Tibial artery (tissue), 4 donors: ENCODE measurements around the gene KLHL25.

Source experiments
- DNase-seq, 2 donors: peaks; one replicate each; pipeline ENCODE4 v3.0.0-alpha.2; 2019
- H3K27ac ChIP-seq, 2 donors: fragments of 200-600 bp; sonication (generic) in 1 of 2; 1 replicate in 1 of 2; 2 replicates in 1 of 2; pipeline ENCODE4 v1.5.1; 2018 to 2019; ENCODE audit warnings: mild to moderate bottlenecking in 1 of 2
- H3K27me3 ChIP-seq, 2 donors: fragments of 200-600 bp; sonication (generic) in 1 of 2; one replicate each; pipeline versions ENCODE4 v1.5.1 to v1.6.0; 2016 to 2019
- H3K36me3 ChIP-seq, 3 donors: fragments of 200-600 bp; sonication (generic) in 2 of 3; one replicate each; pipeline ENCODE4 v1.5.1; 2016 to 2019; ENCODE audit warnings: mild to moderate bottlenecking in 2 of 3
- H3K4me1 ChIP-seq, 4 donors: fragments of 200-600 bp; sonication (generic) in 2 of 4; 1 replicate in 3 of 4; 2 replicates in 1 of 4; pipeline ENCODE4 v1.5.1; 2016 to 2019
- H3K4me3 ChIP-seq, 2 donors: fragments of 200-600 bp; sonication (generic) in 1 of 2; 1 replicate in 1 of 2; 2 replicates in 1 of 2; pipeline ENCODE4 v1.5.1; 2018 to 2019; ENCODE audit warnings: mild to moderate bottlenecking in 2 of 2
- H3K9me3 ChIP-seq, 3 donors: fragments of 200-600 bp; sonication (generic) in 1 of 3; one replicate each; pipeline ENCODE4 v1.5.1; 2016 to 2019
- CTCF ChIP-seq, 2 experiments: fragments of 200-600 bp in 1 of 2; fragments of 450-650 bp in 1 of 2; IDR thresholded peaks; one replicate each; pipeline ENCODE4 v1.5.1; 2017 to 2019; ENCODE audit warnings: antibody characterized with exemption in 2 of 2, mild to moderate bottlenecking in 1 of 2, moderate library complexity in 1 of 2
- intact Hi-C: fragments of 100-400 bp; cut with DNase I; formaldehyde crosslinking; loops from one replicate; pipeline ENCODE4 v1.15.0; 2023; ENCODE audit warnings: low total_unique reads

The KLHL25 gene

GRCh38 chr15:85767785-85768529 lies 26.8 kb downstream of the KLHL25 start:
- no peaks in the 10 kb centered on the region for H3K27me3 ChIP-seq
- intact Hi-C loops = no loop called here
- no peak for DNase-seq
- no peak overlapping the region for H3K4me3 ChIP-seq
- no peaks in the 10 kb centered on the region for H3K9me3 ChIP-seq
- peaks cover 0 to 20% (median 6%) of the 10 kb centered on the region in 3 donors for H3K36me3 ChIP-seq
- TF ChIP-seq CTCF (IDR thresholded peaks at IDR 0.05) = no peak
- peaks cover 0 to 58% (median 51%) of the 10 kb centered on the region in 4 donors for H3K4me1 ChIP-seq
- no peak overlapping the region for H3K27ac ChIP-seq

- Histone ChIP-seq H3K9me3 (no peaks in the 10 kb centered on the region), H3K4me1 (peaks cover 0 to 45% (median 36%) of the 10 kb centered on the region in 4 donors), H3K4me3 (no peak overlapping the region), H3K36me3 (peaks cover 0 to 21% (median 6%) of the 10 kb centered on the region in 3 donors), H3K27me3 (no peaks in the 10 kb centered on the region), H3K27ac (no peak overlapping the region)
- no peak for DNase-seq
- intact Hi-C loops = no loop called here
- no peak for TF ChIP-seq CTCF (IDR thresholded peaks at IDR 0.05)
Measured at GRCh38 chr15:85766001-85766831, 28.5 kb downstream of the KLHL25 start.

GRCh38 chr15:85764649-85765277 lies 30.0 kb downstream of the KLHL25 start:
- Histone ChIP-seq H3K9me3 (no peaks in the 10 kb centered on the region), H3K4me3 (no peak overlapping the region), H3K27ac (peak overlapping the region; percentile 4 to 59), H3K36me3 (peaks cover 0 to 35% (median 15%) of the 10 kb centered on the region in 3 donors), H3K27me3 (no peaks in the 10 kb centered on the region), H3K4me1 (peaks cover 0 to 34% (median 25%) of the 10 kb centered on the region in 4 donors)
- intact Hi-C loops = no loop called here
- DNase-seq = no peak
- TF ChIP-seq CTCF (IDR thresholded peaks at IDR 0.05) = no peak

- H3K27ac ChIP-seq = peak overlapping the region; percentile 4 to 59
- no peak overlapping the region for H3K4me3 ChIP-seq
- TF ChIP-seq CTCF (IDR thresholded peaks at IDR 0.05) = no peak
- no peak for DNase-seq
- H3K36me3 ChIP-seq = peaks cover 0 to 33% (median 16%) of the 10 kb centered on the region in 3 donors
- peaks cover 0 to 34% (median 28%) of the 10 kb centered on the region in 4 donors for H3K4me1 ChIP-seq
- H3K27me3 ChIP-seq = no peaks in the 10 kb centered on the region
- intact Hi-C loops = no loop called here
- H3K9me3 ChIP-seq = no peaks in the 10 kb centered on the region
Measured at GRCh38 chr15:85763673-85764633, 30.8 kb downstream of the KLHL25 start.

- DNase-seq = no peak
- Histone ChIP-seq H3K9me3 (no peaks in the 10 kb centered on the region), H3K27ac (no peak overlapping the region), H3K27me3 (no peaks in the 10 kb centered on the region), H3K4me1 (peaks cover 0 to 34% (median 28%) of the 10 kb centered on the region in 4 donors), H3K4me3 (no peak overlapping the region), H3K36me3 (peaks cover 0 to 31% (median 16%) of the 10 kb centered on the region in 3 donors)
- TF ChIP-seq CTCF (IDR thresholded peaks at IDR 0.05) = no peak
- intact Hi-C loops = no loop called here
Measured at GRCh38 chr15:85763157-85763556, 31.6 kb downstream of the KLHL25 start.
